GM12874 (cell line): ENCODE measurements around the gene CDC40.

Experiments used
- TF ChIP-seq, protein P1 (sequence below): IDR thresholded peaks from 2 replicates; pipeline ENCODE4 v1.5.1; 2011; ENCODE audit warnings: low read depth, mild to moderate bottlenecking, control low read depth, low read length, moderate library complexity; ENCODE audit not compliant: insufficient read depth

The CDC40 gene

DNA sequence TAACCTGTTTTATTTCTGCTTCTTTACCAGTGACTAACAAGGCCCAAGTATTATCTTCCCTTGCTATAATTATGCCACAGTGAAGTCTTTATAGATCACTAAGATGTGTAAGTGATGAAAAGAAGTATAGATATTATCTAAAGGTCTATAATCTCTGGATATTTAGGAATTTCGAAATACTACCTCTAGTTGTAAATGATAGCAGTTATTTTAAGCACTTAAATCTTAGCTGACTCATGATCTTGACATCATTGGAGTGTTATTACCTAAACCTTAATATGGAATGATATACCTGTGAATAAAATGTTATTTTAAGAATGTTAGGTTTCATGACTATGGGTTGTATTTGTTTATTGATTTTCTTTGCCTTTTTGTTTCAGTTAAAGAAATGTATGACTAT is 31.5 kb downstream of the CDC40 start:
- TF ChIP-seq, protein P1, sequence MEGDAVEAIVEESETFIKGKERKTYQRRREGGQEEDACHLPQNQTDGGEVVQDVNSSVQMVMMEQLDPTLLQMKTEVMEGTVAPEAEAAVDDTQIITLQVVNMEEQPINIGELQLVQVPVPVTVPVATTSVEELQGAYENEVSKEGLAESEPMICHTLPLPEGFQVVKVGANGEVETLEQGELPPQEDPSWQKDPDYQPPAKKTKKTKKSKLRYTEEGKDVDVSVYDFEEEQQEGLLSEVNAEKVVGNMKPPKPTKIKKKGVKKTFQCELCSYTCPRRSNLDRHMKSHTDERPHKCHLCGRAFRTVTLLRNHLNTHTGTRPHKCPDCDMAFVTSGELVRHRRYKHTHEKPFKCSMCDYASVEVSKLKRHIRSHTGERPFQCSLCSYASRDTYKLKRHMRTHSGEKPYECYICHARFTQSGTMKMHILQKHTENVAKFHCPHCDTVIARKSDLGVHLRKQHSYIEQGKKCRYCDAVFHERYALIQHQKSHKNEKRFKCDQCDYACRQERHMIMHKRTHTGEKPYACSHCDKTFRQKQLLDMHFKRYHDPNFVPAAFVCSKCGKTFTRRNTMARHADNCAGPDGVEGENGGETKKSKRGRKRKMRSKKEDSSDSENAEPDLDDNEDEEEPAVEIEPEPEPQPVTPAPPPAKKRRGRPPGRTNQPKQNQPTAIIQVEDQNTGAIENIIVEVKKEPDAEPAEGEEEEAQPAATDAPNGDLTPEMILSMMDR = no peak

DNA sequence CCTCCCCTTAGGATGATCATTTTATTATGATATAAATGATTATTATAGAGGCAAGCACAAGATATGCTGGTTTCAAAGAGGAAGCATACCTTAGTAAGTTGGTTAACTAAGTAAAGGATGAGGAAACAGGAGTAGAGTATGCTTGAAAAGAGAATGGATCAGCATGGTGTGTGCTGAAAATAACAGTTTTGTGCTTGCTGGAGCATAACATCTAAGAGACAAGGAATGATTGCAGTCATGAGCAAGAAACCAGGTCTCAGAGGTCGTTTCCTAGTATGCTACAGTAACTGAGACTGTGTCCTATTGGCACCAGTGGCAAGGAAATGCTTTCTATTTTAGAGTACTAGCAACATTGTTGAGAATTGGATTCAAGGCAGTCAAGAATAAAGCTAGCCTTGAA is 34.1 kb downstream of the CDC40 start:
- TF ChIP-seq, protein P1 = no peak

DNA sequence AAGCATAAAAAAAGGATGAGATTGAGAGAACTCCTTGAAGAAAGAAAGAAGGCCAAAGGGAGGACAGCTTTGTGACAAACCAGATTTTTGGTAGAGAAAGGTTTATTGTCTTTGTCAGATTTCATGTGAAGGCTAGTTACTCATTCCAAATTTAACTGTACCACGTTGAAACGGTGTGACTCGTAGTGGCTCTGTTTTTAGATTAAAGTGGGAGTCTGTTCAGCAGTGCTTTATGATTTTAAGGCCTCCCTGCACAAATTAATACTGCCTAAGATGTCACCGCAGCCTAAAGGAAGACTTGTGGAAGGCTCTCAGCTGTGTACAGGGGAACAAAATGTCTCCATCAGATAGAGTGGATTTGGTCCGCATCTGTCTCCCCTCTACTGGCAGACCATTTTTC is 35.9 kb downstream of the CDC40 start:
- TF ChIP-seq, protein P1 = no peak

DNA sequence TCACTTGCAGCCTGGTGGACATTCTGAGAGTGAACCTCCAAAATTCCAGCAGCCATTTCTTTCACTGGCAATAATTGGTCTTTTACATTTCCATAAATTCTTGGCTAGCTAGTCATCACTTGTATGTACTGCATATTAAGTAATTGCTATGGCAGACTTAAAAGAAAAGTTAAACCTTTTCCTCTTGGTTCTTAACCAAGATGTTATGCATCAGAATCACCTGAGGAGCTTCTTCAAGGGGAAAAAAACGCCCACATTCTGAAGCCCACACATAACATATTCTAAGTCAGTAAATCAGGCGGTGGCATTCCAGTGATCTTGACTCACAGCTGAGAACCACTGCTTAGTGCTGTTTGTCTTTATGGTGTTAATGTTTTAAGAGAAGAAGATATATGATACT is 37.0 kb downstream of the CDC40 start:
- TF ChIP-seq, protein P1 = no peak

DNA sequence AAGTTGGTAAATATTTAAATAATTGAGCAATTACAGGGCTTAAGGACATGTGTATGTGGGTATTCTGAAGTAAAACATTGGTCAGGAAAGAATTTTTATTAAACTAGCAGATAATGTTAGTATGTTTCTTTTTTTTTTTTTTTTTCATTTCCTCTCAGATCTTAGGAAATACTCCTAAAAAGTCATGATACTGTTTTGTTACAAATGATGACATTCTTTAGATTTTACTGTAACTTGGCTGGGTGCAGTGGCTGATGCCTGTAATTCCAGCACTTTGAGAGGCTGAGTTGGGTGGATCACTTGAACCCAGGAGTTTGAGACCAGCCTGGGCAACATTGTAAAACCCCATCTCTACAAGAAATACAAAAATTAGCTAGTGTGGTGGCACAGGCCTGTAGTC is 41.5 kb downstream of the CDC40 start:
- TF ChIP-seq, protein P1 = no peak

DNA sequence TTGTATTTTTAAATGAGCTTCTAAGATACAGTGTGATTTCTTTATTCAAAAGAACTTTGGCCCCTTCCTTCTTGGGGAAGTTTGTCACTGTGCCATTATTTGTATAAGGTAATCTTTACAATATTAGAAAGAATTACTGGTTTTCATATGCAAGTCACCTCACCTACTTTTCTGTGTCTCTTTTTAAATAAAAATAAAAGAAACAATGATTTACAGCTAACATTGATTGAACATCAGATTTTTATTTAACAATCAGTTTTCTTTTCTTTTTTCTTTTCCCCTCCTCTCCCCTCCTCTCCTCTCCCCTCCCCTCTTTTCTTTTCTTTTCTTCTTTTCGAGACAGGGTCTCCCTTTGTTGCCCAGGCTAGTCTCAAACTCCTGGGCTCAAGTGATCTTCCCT is 46.0 kb downstream of the CDC40 start:
- TF ChIP-seq, protein P1 = no peak

DNA sequence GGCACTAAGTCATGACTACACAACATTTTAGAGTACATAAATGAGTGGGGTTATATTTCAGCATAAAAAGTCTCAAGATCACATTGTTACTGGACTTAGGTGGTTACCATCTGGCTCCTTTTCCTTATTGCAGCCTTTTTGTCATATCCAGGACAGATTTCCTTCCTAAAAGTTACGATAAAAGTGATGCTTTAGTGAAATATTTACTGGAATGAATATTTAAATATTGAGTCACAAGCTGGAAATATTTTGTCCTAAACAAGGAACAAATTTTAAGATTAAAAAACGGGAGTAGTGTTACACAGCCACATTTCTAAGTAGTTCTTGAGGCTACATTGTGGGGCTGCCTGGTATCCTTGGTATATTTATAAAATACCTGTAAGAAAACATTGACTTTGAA is 52.2 kb downstream of the CDC40 start:
- TF ChIP-seq, protein P1 = no peak
